H1 (cell line): ENCODE results near the gene ADGRV1. TPM values are rescaled to one million over a fixed set of nuclear protein-coding genes. Genes with fewer than 3 reads are reported as not detected.

Experiments used
- BRCA1 ChIP-seq: IDR thresholded peaks from 2 replicates; pipeline ENCODE4 v1.6.1; 2012; ENCODE audit warnings: low read depth, low read length, improper control_type of control experiment
- GABPA ChIP-seq: IDR thresholded peaks from 2 replicates; pipeline ENCODE4 v1.6.1; 2011; ENCODE audit warnings: mild to moderate bottlenecking, low read length, moderate library complexity, borderline replicate concordance; ENCODE audit not compliant: insufficient read depth
- polyA plus RNA-seq, 7 experiments: library from polyadenylated mRNA; depleted of rRNA in 3 of 7; stranded (reverse) in 5 of 7; unstranded in 2 of 7; fragments of >200 nt in 5 of 7; fragments of 200-250 nt in 2 of 7; gene quantifications; 1 replicate in 5 of 7; 2 replicates in 1 of 7; 4 replicates in 1 of 7; pipeline versions ENCODE4 v1.2.1 to v1.2.3, GENCODE V29; 2011 to 2013; ENCODE audit warnings: missing spikeins in 2 of 7, mixed read lengths in 2 of 7
- total RNA-seq: library from RNA; stranded (reverse); fragmentation: NEBNext Ultra II Directional; extraction: Animal tissue kit (Norgen Biotek cat#: 25700); gene quantifications from 2 replicates; pipeline ENCODE4 v1.2.1, GENCODE V29; 2021

The ADGRV1 gene
- total and polyA plus RNA-seq, 2 of the 8 experiments (the other 6 are each of a cell fraction or from before 2014, with no cell fraction given) = 53.1 to 62.2 TPM

GRCh38 chr5:90834711-90835110 lies 276.1 kb downstream of the ADGRV1 start (continued):
- TF ChIP-seq BRCA1 (no peak), GABPA (no peak)
